OCI-LY7 (cell line): ENCODE data around the gene MCM5. TPM values are rescaled to one million over a fixed set of nuclear protein-coding genes. Genes with fewer than 3 reads are reported as not detected.

Source experiments
- BruUV-seq: library from RNA; stranded (reverse); fragments of 400-500 nt; replicated peaks from 2 replicates; lab custom pipeline; 2021; lab: Mats Ljungman, UMichigan
- CTCF ChIA-PET: fragments of 300-600 bp; sonication (Branson Sonifier 250); formaldehyde crosslinking; loops from one replicate; lab custom pipeline; 2022; ENCODE audit warnings: antibody characterized with exemption; ENCODE audit not compliant: unreplicated experiment; lab: Charles Lee
- POLR2A ChIA-PET: fragments of 300-600 bp; sonication (Branson Sonifier 250); formaldehyde crosslinking; loops from one replicate; lab custom pipeline; 2022; ENCODE audit warnings: antibody characterized with exemption; lab: Charles Lee
- DNase-seq: peaks from one replicate; pipeline ENCODE4 v3.0.0-alpha.2; 2015; ENCODE audit warnings: low spot score
- H2AFZ ChIP-seq: fragments of 200-600 bp; sonication (generic), shearing (Covaris generic); 2 replicates; pipeline ENCODE4 v1.6.1; 2014; ENCODE audit warnings: mild to moderate bottlenecking, antibody characterized with exemption, low read length, moderate library complexity
- H3K27ac ChIP-seq: fragments of 200-600 bp; sonication (generic); 2 replicates; pipeline ENCODE4 v1.5.1; 2014; ENCODE audit warnings: mixed run types, low read depth, mild to moderate bottlenecking, moderate library complexity, low read length, inconsistent platforms; ENCODE audit not compliant: poor library complexity, severe bottlenecking
- H3K36me3 ChIP-seq: fragments of 200-600 bp; sonication (generic); 2 replicates; pipeline ENCODE4 v1.6.1; 2014; ENCODE audit warnings: mild to moderate bottlenecking, antibody characterized with exemption, low read length, moderate library complexity, mixed read lengths; ENCODE audit not compliant: insufficient read depth
- H3K4me1 ChIP-seq: fragments of 200-600 bp; sonication (generic); 2 replicates; pipeline ENCODE4 v1.5.1; 2014; ENCODE audit warnings: mild to moderate bottlenecking, low read length; ENCODE audit not compliant: insufficient read depth, poor library complexity, severe bottlenecking
- H3K4me2 ChIP-seq: fragments of 200-600 bp; sonication (generic); 2 replicates; pipeline ENCODE4 v1.6.1; 2014; ENCODE audit warnings: mild to moderate bottlenecking, low read length
- H3K4me3 ChIP-seq: fragments of 200-600 bp; sonication (generic); 2 replicates; pipeline ENCODE4 v1.5.1; 2014; ENCODE audit warnings: mild to moderate bottlenecking, low read depth, low read length; ENCODE audit not compliant: poor library complexity, severe bottlenecking
- H3K79me2 ChIP-seq: fragments of 200-600 bp; sonication (generic); 2 replicates; pipeline ENCODE4 v1.6.1; 2016; ENCODE audit warnings: low read depth, mild to moderate bottlenecking, low read length, moderate library complexity, mixed read lengths; ENCODE audit not compliant: insufficient read depth
- H3K9me2 ChIP-seq: fragments of 200-600 bp; sonication (generic); 2 replicates; pipeline ENCODE4 v1.6.1; 2016; ENCODE audit warnings: mild to moderate bottlenecking, low read length, mixed read lengths; ENCODE audit not compliant: insufficient read depth
- H3K9me3 ChIP-seq: fragments of 200-600 bp; sonication (generic); 2 replicates; pipeline ENCODE4 v1.6.1; 2014; ENCODE audit warnings: mild to moderate bottlenecking, mixed run types, low read length, mixed read lengths
- H4K20me1 ChIP-seq: fragments of 200-600 bp; sonication (generic); 2 replicates; pipeline ENCODE4 v1.6.1; 2014; ENCODE audit warnings: mild to moderate bottlenecking, antibody characterized with exemption, low read length, moderate library complexity, mixed read lengths; ENCODE audit not compliant: insufficient read depth
- CTCF ChIP-seq: fragments of 200-600 bp; sonication (generic); conservative IDR thresholded peaks from 2 replicates; pipeline ENCODE4 v1.5.1; 2014; ENCODE audit warnings: mild to moderate bottlenecking, antibody characterized with exemption, low read length, moderate library complexity, mixed read lengths
- EZH2phosphoT487 ChIP-seq: fragments of 200-600 bp; sonication (generic); IDR thresholded peaks from 2 replicates; pipeline ENCODE4 v1.6.1; 2018; ENCODE audit warnings: low read depth, borderline replicate concordance, mild to moderate bottlenecking, mixed run types, antibody characterized with exemption, low read length, moderate library complexity, mixed read lengths
- intact Hi-C: fragments of 100-400 bp; cut with micrococcal nuclease; formaldehyde crosslinking; loops from one replicate; pipeline ENCODE4 v1.10.0; 2022; ENCODE audit not compliant: unreplicated experiment
- total RNA-seq, 2 experiments: library from RNA; depleted of rRNA in 1 of 2; stranded (reverse); fragments of >200 nt in 1 of 2; shearing (Covaris generic) in 1 of 2; gene quantifications; 2 replicates each; pipeline ENCODE4 v1.2.3, GENCODE V29; 2014 to 2022

MCM5 gene
- total RNA-seq, 2 experiments from 2014 or later, result 242 to 360 TPM

- Histone ChIP-seq H3K36me3 (peaks cover 58% of the 10 kb centered on the region), H3K4me3 (no peak overlapping the region), H3K4me2 (no peak overlapping the region), H3K79me2 (no peaks in the 10 kb centered on the region), H2AFZ (no peak overlapping the region), H3K9me2 (no peaks in the 10 kb centered on the region), H3K27ac (no peak overlapping the region), H3K9me3 (no peaks in the 10 kb centered on the region), H4K20me1 (no peaks in the 10 kb centered on the region), H3K4me1 (no peaks in the 10 kb centered on the region)
- ChIA-PET CTCF (no interaction called here), POLR2A (no interaction called here)
- no peak for DNase-seq
- intact Hi-C loops, result no loop called here
- no TSS peak for BruUV-seq
- no peak for TF ChIP-seq CTCF
- no peak for TF ChIP-seq EZH2phosphoT487
Measured at GRCh38 chr22:35452810-35453743, 53.1 kb downstream of the MCM5 start.

GRCh38 chr22:35454416-35455054 is 54.6 kb downstream of the MCM5 start:
- ChIA-PET CTCF (no interaction called here), POLR2A (no interaction called here)
- H3K9me3 ChIP-seq, result no peaks in the 10 kb centered on the region
- no TSS peak for BruUV-seq
- H3K79me2 ChIP-seq, result no peaks in the 10 kb centered on the region
- no peak overlapping the region for H3K27ac ChIP-seq
- no peak overlapping the region for H2AFZ ChIP-seq
- H3K9me2 ChIP-seq, result no peaks in the 10 kb centered on the region
- H4K20me1 ChIP-seq, result no peaks in the 10 kb centered on the region
- no peak for DNase-seq
- no peak overlapping the region for H3K4me3 ChIP-seq
- H3K4me1 ChIP-seq, result no peaks in the 10 kb centered on the region
- peaks cover 47% of the 10 kb centered on the region; the same call in 1 of the 2 replicates for H3K36me3 ChIP-seq
- intact Hi-C loops, result no loop called here
- TF ChIP-seq EZH2phosphoT487, result no peak
- 0 out of 2 replicates have a peak, but pooled peaks have one; percentile 14 for TF ChIP-seq CTCF
- H3K4me2 ChIP-seq, result no peak overlapping the region
